ENCODE data around the gene TST.

DNA sequence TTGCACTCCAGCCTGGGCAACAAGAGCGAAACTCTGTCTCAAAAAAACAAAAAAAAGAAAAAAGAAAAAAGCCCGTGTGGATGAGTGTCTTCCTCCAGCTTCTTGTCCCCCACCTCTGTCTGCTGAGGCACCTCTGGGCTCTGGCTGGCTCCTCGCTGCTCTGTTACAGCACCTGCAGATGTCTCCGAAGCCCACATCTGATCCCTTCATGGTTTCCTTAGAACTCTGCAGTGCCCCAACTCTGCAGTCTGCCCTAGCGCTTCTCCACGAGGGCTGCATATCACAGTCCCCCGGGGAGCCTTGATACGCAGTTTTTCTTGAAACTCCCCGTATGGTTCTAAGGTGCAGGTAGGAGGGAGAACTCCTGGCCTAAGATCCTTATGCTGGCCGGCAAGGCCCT is 48.2 kb upstream of the TST start:
- TF ChIP-seq, protein P1, sequence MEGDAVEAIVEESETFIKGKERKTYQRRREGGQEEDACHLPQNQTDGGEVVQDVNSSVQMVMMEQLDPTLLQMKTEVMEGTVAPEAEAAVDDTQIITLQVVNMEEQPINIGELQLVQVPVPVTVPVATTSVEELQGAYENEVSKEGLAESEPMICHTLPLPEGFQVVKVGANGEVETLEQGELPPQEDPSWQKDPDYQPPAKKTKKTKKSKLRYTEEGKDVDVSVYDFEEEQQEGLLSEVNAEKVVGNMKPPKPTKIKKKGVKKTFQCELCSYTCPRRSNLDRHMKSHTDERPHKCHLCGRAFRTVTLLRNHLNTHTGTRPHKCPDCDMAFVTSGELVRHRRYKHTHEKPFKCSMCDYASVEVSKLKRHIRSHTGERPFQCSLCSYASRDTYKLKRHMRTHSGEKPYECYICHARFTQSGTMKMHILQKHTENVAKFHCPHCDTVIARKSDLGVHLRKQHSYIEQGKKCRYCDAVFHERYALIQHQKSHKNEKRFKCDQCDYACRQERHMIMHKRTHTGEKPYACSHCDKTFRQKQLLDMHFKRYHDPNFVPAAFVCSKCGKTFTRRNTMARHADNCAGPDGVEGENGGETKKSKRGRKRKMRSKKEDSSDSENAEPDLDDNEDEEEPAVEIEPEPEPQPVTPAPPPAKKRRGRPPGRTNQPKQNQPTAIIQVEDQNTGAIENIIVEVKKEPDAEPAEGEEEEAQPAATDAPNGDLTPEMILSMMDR (IDR thresholded peaks at IDR 0.05) = no peak
- no peak for TF ChIP-seq POLR2A (IDR thresholded peaks at IDR 0.05)

All from esophagus squamous epithelium (tissue), 4 donors.